ENCODE results near the gene MXRA8. TPM values are rescaled to one million over a fixed set of nuclear protein-coding genes. Genes with fewer than 3 reads are reported as not detected.

The MXRA8 gene
- total RNA-seq, 1 donor from 2014 or later = 106 TPM

DNA sequence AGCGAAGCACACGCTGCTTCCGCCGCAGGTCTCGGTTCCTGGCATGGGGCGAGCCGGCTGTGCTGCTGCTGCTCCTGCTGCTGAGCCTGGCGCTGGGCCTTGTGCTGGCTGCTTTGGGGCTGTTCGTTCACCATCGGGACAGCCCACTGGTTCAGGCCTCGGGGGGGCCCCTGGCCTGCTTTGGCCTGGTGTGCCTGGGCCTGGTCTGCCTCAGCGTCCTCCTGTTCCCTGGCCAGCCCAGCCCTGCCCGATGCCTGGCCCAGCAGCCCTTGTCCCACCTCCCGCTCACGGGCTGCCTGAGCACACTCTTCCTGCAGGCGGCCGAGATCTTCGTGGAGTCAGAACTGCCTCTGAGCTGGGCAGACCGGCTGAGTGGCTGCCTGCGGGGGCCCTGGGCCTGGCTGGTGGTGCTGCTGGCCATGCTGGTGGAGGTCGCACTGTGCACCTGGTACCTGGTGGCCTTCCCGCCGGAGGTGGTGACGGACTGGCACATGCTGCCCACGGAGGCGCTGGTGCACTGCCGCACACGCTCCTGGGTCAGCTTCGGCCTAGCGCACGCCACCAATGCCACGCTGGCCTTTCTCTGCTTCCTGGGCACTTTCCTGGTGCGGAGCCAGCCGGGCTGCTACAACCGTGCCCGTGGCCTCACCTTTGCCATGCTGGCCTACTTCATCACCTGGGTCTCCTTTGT, 24.7 kb downstream of the MXRA8 start:
- H3K4me3 ChIP-seq (ENCODE audit: low read depth, low read length) = no peak overlapping the region
- DNase-seq (ENCODE audit: low read depth) = no peak
- no peaks in the 10 kb centered on the region for H3K36me3 ChIP-seq (ENCODE audit: control insufficient read depth, insufficient read depth, low read length)
- TF ChIP-seq, protein P1, sequence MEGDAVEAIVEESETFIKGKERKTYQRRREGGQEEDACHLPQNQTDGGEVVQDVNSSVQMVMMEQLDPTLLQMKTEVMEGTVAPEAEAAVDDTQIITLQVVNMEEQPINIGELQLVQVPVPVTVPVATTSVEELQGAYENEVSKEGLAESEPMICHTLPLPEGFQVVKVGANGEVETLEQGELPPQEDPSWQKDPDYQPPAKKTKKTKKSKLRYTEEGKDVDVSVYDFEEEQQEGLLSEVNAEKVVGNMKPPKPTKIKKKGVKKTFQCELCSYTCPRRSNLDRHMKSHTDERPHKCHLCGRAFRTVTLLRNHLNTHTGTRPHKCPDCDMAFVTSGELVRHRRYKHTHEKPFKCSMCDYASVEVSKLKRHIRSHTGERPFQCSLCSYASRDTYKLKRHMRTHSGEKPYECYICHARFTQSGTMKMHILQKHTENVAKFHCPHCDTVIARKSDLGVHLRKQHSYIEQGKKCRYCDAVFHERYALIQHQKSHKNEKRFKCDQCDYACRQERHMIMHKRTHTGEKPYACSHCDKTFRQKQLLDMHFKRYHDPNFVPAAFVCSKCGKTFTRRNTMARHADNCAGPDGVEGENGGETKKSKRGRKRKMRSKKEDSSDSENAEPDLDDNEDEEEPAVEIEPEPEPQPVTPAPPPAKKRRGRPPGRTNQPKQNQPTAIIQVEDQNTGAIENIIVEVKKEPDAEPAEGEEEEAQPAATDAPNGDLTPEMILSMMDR (IDR thresholded peaks at IDR 0.05; ENCODE audit: insufficient read depth, low read length, poor library complexity, severe bottlenecking) = no peak
- H3K27me3 ChIP-seq (ENCODE audit: control insufficient read depth, insufficient read depth, low read length) = peaks cover 2% of the 10 kb centered on the region

DNA sequence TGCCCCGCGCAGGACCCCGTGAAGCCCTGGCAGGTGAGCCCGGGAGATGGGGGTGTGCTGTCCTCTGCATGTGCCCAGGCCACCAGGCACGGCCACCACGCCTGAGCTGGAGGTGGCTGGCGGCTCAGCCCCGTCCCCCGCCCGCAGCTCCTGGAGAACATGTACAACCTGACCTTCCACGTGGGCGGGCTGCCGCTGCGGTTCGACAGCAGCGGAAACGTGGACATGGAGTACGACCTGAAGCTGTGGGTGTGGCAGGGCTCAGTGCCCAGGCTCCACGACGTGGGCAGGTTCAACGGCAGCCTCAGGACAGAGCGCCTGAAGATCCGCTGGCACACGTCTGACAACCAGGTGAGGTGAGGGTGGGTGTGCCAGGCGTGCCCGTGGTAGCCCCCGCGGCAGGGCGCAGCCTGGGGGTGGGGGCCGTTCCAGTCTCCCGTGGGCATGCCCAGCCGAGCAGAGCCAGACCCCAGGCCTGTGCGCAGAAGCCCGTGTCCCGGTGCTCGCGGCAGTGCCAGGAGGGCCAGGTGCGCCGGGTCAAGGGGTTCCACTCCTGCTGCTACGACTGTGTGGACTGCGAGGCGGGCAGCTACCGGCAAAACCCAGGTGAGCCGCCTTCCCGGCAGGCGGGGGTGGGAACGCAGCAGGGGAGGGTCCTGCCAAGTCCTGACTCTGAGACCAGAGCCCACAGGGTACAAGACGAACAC, 25.4 kb downstream of the MXRA8 start:
- Histone ChIP-seq H3K27me3 (ENCODE audit: control insufficient read depth, insufficient read depth, low read length) (peaks cover 2% of the 10 kb centered on the region), H3K36me3 (ENCODE audit: control insufficient read depth, insufficient read depth, low read length) (no peaks in the 10 kb centered on the region), H3K4me3 (ENCODE audit: low read depth, low read length) (no peak overlapping the region)
- DNase-seq (ENCODE audit: low read depth) = no peak
- TF ChIP-seq, protein P1 (IDR thresholded peaks at IDR 0.05; ENCODE audit: insufficient read depth, low read length, poor library complexity, severe bottlenecking) = no peak

DNA sequence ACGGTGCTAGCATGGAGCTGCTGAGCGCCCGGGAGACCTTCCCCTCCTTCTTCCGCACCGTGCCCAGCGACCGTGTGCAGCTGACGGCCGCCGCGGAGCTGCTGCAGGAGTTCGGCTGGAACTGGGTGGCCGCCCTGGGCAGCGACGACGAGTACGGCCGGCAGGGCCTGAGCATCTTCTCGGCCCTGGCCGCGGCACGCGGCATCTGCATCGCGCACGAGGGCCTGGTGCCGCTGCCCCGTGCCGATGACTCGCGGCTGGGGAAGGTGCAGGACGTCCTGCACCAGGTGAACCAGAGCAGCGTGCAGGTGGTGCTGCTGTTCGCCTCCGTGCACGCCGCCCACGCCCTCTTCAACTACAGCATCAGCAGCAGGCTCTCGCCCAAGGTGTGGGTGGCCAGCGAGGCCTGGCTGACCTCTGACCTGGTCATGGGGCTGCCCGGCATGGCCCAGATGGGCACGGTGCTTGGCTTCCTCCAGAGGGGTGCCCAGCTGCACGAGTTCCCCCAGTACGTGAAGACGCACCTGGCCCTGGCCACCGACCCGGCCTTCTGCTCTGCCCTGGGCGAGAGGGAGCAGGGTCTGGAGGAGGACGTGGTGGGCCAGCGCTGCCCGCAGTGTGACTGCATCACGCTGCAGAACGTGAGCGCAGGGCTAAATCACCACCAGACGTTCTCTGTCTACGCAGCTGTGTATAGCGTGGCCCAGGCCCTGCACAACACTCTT, 26.2 kb downstream of the MXRA8 start:
- TF ChIP-seq, protein P1 (IDR thresholded peaks at IDR 0.05; ENCODE audit: insufficient read depth, low read length, poor library complexity, severe bottlenecking) = no peak
- DNase-seq (ENCODE audit: low read depth) = no peak
- H3K4me3 ChIP-seq (ENCODE audit: low read depth, low read length) = no peak overlapping the region
- peaks cover 2% of the 10 kb centered on the region for H3K27me3 ChIP-seq (ENCODE audit: control insufficient read depth, insufficient read depth, low read length)
- H3K36me3 ChIP-seq (ENCODE audit: control insufficient read depth, insufficient read depth, low read length) = no peaks in the 10 kb centered on the region

DNA sequence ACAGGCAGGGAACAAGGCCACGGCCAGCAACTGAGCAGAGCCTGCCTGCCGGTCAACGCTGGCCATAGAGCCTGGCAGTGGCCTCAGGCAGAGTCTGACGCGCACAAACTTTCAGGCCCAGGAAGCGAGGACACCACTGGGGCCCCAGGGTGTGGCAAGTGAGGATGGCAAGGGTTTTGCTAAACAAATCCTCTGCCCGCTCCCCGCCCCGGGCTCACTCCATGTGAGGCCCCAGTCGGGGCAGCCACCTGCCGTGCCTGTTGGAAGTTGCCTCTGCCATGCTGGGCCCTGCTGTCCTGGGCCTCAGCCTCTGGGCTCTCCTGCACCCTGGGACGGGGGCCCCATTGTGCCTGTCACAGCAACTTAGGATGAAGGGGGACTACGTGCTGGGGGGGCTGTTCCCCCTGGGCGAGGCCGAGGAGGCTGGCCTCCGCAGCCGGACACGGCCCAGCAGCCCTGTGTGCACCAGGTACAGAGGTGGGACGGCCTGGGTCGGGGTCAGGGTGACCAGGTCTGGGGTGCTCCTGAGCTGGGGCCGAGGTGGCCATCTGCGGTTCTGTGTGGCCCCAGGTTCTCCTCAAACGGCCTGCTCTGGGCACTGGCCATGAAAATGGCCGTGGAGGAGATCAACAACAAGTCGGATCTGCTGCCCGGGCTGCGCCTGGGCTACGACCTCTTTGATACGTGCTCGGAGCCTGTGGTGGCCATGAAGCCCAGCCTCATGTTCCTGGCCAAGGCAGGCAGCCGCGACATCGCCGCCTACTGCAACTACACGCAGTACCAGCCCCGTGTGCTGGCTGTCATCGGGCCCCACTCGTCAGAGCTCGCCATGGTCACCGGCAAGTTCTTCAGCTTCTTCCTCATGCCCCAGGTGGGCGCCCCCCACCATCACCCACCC, 27.0 kb downstream of the MXRA8 start, which contains the start of gene TAS1R3:
TAS1R3 (plus strand) TSS at position 213 of the 898 bp plus-strand sequence; CDS start at position 279, 66 bp downstream.
- H3K27me3 ChIP-seq (ENCODE audit: control insufficient read depth, insufficient read depth, low read length) = peaks cover 2% of the 10 kb centered on the region
- no peak within 1 kb of the TSS for H3K4me3 ChIP-seq (ENCODE audit: low read depth, low read length)
- DNase-seq (ENCODE audit: low read depth) = no peak
- TF ChIP-seq, protein P1 (IDR thresholded peaks at IDR 0.05; ENCODE audit: insufficient read depth, low read length, poor library complexity, severe bottlenecking) = no peak
- H3K36me3 ChIP-seq (ENCODE audit: control insufficient read depth, insufficient read depth, low read length) = no peaks in the 10 kb centered on the region

DNA sequence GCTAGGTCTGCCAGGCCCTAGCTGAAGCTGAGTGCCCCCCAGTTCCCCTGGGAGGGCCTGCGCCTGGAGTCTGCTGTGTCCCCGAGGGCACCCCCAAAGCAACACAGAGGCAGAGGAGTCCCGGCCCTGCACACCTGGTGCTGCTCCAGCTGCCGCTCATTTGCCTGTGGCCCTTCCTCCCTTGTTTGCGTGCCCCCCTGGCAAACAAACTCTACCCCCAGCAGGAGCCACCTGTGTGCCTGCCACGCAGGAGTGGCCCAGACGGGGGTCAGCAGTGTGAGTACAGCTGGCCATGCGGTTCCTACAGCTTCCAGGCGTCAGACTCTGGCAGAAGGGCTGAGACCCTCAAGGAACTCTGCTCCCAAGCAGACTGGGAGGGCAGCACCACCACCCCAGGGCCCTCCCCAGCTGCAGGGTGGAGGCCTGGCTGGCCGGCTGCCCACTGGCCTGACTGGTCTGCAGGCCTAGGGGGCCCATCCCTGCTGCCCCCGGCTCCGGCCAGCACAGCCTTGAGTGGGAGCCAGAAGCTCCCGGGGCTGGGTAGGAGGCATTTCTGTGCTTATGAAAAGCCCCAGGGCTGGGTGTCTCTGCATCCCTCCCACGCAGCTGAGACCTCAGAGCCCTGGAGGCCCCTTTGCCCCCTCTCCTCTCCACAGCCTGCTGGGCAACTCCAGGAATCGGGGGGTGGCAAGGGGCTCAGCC, 27.8 kb downstream of the MXRA8 start:
- H3K4me3 ChIP-seq (ENCODE audit: low read depth, low read length) = no peak overlapping the region
- DNase-seq (ENCODE audit: low read depth) = no peak
- H3K27me3 ChIP-seq (ENCODE audit: control insufficient read depth, insufficient read depth, low read length) = peaks cover 2% of the 10 kb centered on the region
- TF ChIP-seq, protein P1 (IDR thresholded peaks at IDR 0.05; ENCODE audit: insufficient read depth, low read length, poor library complexity, severe bottlenecking) = no peak
- H3K36me3 ChIP-seq (ENCODE audit: control insufficient read depth, insufficient read depth, low read length) = no peaks in the 10 kb centered on the region
